Loucy (cell line): Measurements from ENCODE around the gene NSMCE1.

Source experiments
- CTCF ChIP-seq: fragments of 200-600 bp; sonication (generic); conservative IDR thresholded peaks from 2 replicates; pipeline ENCODE4 v1.5.1; 2014; ENCODE audit warnings: mild to moderate bottlenecking, antibody characterized with exemption, low read length
- EZH2phosphoT487 ChIP-seq: fragments of 200-600 bp; IDR thresholded peaks from 2 replicates; pipeline ENCODE4 v1.6.1; 2018; ENCODE audit warnings: antibody characterized with exemption, mild to moderate bottlenecking, moderate library complexity, borderline replicate concordance

GRCh38 chr16:27228045-27228444, 40.5 kb downstream of the NSMCE1 start:
- TF ChIP-seq CTCF (no peak), EZH2phosphoT487 (no peak)
